Measurements from ENCODE around the gene ACAP1. TPM values are rescaled to one million over a fixed set of nuclear protein-coding genes. Genes with fewer than 3 reads are reported as not detected.

Gene ACAP1
- polyA plus RNA-seq, 1 experiment: 0.35 TPM

- DNase-seq (ENCODE audit: low read depth, low spot score): no peak
- ChIA-PET CTCF (interaction anchor here (1.3 kb wide), 1 partner anchor 18 kb away, joined by 4 read pairs; no protein-coding TSS in a partner anchor), POLR2A (no interaction called here)
- Histone ChIP-seq H3K27ac (ENCODE audit: low read depth, low read length) (no peak overlapping the region), H3K4me3 (ENCODE audit: low read depth, low read length) (no peak overlapping the region), H3K9me3 (ENCODE audit: control insufficient read depth, insufficient read depth, low read length) (no peaks in the 10 kb centered on the region; the same call in 1 of the 2 replicates), H3K27me3 (ENCODE audit: control insufficient read depth, insufficient read depth, low read length) (peaks cover under 1% of the 10 kb centered on the region)
- no peak for TF ChIP-seq CTCF (IDR thresholded peaks at IDR 0.05; ENCODE audit: low read depth, low read length)
Measured at GRCh38 chr17:7327056-7327455, 9.3 kb upstream of the ACAP1 start.

GRCh38 chr17:7327501-7327900, 8.8 kb upstream of the ACAP1 start:
- Histone ChIP-seq H3K27ac (ENCODE audit: low read depth, low read length) (no peak overlapping the region), H3K27me3 (ENCODE audit: control insufficient read depth, insufficient read depth, low read length) (peaks cover 2% of the 10 kb centered on the region), H3K4me3 (ENCODE audit: low read depth, low read length) (no peak overlapping the region), H3K9me3 (ENCODE audit: control insufficient read depth, insufficient read depth, low read length) (no peaks in the 10 kb centered on the region; the same call in 1 of the 2 replicates)
- no peak for DNase-seq (ENCODE audit: low read depth, low spot score)
- TF ChIP-seq CTCF (IDR thresholded peaks at IDR 0.05; ENCODE audit: low read depth, low read length): no peak
- CTCF ChIA-PET: interaction anchor here (1.3 kb wide), 1 partner anchor 17 kb away, joined by 4 read pairs; no protein-coding TSS in a partner anchor
- POLR2A ChIA-PET: no interaction called here

GRCh38 chr17:7328009-7328408, 8.3 kb upstream of the ACAP1 start:
- CTCF ChIA-PET: interaction anchor here (1.1 kb wide), 1 partner anchor 233 kb away, joined by 3 read pairs; no protein-coding TSS in a partner anchor

GRCh38 chr17:7328840-7329373, 7.4 kb upstream of the ACAP1 start, which contains the start of gene NEURL4:
TSS of gene NEURL4 (minus strand) at chr17:7329335. CDS start at chr17:7329312, 23 bp downstream.
- no peak; the same call in 1 of the 2 replicates for TF ChIP-seq CTCF (IDR thresholded peaks at IDR 0.05; ENCODE audit: low read depth, low read length)
- ChIA-PET POLR2A (interaction anchor here (0.6 to 1.5 kb wide), 8 partner anchors 13 to 256 kb away, joined by 4 to 17 read pairs (median 6); partner anchors contain the start of genes GPS2, MPDU1 and TMEM256), CTCF (interaction anchor here (0.6 to 2.6 kb wide), 6 partner anchors 14 to 284 kb away, joined by 3 to 13 read pairs (median 4); partner anchors contain the start of genes SENP3 and SLC2A4)
- Histone ChIP-seq H3K4me3 (ENCODE audit: low read depth, low read length) (peak within 1 kb of the TSS; percentile 97), H3K27ac (ENCODE audit: low read depth, low read length) (peak within 1 kb of the TSS; percentile 91), H3K9me3 (ENCODE audit: control insufficient read depth, insufficient read depth, low read length) (no peaks in the 10 kb centered on the region; the same call in 1 of the 2 replicates), H3K27me3 (ENCODE audit: control insufficient read depth, insufficient read depth, low read length) (peaks cover 4% of the 10 kb centered on the region)
- DNase-seq (ENCODE audit: low read depth, low spot score): no peak

More at GRCh38 chr17:7328009-7328408, 8.3 kb upstream of the ACAP1 start:
- TF ChIP-seq CTCF (IDR thresholded peaks at IDR 0.05; ENCODE audit: low read depth, low read length): no peak
- no peak for DNase-seq (ENCODE audit: low read depth, low spot score)
- Histone ChIP-seq H3K4me3 (ENCODE audit: low read depth, low read length) (peak overlapping the region; percentile 97), H3K9me3 (ENCODE audit: control insufficient read depth, insufficient read depth, low read length) (no peaks in the 10 kb centered on the region; the same call in 1 of the 2 replicates), H3K27me3 (ENCODE audit: control insufficient read depth, insufficient read depth, low read length) (peaks cover 2% of the 10 kb centered on the region), H3K27ac (ENCODE audit: low read depth, low read length) (no peak overlapping the region)
- POLR2A ChIA-PET: interaction anchor here (0.6 kb wide), 1 partner anchor 257 kb away, joined by 4 read pairs; no protein-coding TSS in a partner anchor

Measured in AG04450 (cell line).